Stimulated activated CD8-positive, alpha-beta memory T cell treated with anti-CD3 and anti-CD28 coated beads, Interleukin-12 subunit alpha, Interleukin-12 subunit beta, amount 100 ng/mL, for 4 hours (primary cell): ENCODE measurements around the gene TEKT2.

Experiments used
- DNase-seq: peaks from one replicate; pipeline ENCODE4 v3.0.0-alpha.2; 2020; ENCODE audit warnings: low read depth

The TEKT2 gene

GRCh38 chr1:36128905-36129206 lies 45.0 kb downstream of the TEKT2 start:
- no peak for DNase-seq

DNA sequence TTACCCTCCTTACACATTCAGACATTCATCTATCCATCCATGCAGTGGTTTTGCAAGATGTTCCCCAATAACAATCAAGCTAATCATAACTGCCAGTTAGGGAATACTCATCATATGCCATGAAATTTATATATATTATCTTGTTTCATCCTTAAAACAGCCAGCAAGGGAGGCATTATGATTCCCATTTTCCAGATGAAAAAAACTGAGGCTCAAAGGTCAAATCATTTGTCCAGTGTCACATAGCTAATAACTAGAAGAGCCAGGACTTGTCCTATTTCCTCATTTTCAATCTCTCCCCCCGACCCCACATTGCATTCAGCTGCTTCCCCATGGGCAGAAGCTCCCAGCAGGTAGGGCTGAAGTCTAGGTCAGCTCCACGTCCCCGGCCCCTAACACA lies 48.1 kb downstream of the TEKT2 start:
- DNase-seq, result no peak

DNA sequence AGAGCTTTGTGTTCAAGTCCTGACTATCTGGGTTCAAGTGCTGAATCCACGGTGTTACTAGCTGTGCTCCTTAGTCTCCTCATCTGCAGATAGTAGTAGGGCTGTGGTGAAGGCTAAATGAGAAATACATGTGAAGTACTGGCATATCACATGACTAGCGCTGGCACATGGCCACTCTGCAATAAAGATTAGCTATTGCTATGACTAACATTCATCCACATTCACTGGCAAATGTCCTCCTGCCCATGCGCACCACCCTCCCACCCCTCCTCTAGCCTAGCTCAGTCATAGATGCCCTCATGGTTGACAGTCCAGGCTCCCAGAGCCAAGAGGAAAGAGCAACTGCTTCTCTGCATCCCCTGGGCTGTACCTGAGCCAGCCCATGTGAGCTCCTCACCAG lies 49.6 kb downstream of the TEKT2 start:
- DNase-seq, result no peak

DNA sequence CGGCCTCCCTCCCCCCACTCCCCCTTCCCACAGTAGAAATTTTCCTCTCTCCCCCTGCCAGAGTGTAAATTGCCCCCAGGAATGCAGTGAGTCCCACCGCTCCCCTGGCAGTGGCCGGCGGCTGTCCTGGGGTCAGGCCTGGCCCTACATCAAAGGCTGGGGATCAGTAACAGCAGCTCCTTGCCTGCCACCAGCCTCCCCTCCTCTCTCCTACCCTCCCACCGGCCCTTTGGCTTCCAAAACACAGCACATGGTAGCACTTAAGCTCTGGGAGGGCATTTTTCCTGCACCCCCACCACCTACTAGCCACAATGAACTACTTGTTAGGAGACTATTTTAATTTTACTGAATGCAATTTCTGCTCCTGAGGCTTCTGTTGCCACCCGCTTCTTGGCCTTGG lies 50.1 kb downstream of the TEKT2 start:
- DNase-seq, result no peak

- no peak for DNase-seq
Observed at GRCh38 chr1:36134505-36135329, 50.8 kb downstream of the TEKT2 start.

DNA sequence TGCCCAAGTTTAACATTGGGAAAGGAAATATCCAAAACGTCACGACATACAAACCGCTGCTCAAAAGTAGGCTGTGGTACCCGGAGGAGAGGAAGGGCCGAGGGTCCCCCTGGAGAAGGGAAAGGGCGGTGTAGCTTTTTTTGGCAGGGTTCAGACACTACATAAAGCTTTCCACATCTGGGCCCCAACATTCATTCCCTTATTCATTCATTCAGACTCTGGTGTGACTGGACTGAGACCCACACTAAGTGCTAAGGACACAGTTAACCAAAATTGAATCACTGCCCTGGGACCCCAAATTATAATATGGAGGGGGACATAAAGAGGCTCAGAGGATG lies 51.4 kb downstream of the TEKT2 start:
- no peak for DNase-seq

GRCh38 chr1:36135796-36136195 lies 51.9 kb downstream of the TEKT2 start:
- DNase-seq, result no peak

GRCh38 chr1:36136535-36136934 lies 52.6 kb downstream of the TEKT2 start:
- DNase-seq, result no peak

- no peak for DNase-seq
Observed at GRCh38 chr1:36137226-36137625, 53.3 kb downstream of the TEKT2 start.

- no peak for DNase-seq
Observed at GRCh38 chr1:36137776-36138175, 53.9 kb downstream of the TEKT2 start.
